ENCODE results near the gene IZUMO1.

The IZUMO1 gene

DNA sequence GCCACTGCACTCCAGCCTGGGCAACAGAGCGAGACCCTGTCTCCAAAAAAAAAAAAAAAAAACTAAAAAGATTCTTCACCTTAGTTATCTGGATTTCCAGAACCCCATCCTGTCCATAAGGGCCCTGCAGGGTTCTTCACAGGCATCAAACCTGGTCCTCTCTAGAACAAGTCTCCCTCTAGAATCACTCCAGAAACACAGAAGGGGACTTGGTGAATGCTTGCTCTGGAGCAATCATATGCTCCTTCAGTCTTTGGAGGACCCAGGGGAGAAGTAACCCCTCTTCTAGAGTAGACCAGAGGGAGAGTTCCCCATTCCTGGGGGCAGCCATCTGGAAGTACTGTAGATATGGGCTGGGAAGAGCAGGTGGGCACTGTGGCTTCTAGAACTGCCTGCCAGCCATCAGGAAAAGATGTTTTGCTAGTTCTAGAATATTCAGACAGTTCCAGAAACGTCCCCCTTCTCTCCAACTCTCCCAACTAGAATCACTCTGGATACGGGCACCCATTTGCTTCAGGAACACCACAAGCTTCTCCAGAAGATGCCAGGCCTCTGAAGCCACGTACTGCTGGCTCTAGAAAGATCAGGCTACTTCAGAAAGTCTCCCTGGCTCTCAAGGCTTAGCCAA is 3.0 kb upstream of the IZUMO1 start:
- TF ChIP-seq, protein P1, sequence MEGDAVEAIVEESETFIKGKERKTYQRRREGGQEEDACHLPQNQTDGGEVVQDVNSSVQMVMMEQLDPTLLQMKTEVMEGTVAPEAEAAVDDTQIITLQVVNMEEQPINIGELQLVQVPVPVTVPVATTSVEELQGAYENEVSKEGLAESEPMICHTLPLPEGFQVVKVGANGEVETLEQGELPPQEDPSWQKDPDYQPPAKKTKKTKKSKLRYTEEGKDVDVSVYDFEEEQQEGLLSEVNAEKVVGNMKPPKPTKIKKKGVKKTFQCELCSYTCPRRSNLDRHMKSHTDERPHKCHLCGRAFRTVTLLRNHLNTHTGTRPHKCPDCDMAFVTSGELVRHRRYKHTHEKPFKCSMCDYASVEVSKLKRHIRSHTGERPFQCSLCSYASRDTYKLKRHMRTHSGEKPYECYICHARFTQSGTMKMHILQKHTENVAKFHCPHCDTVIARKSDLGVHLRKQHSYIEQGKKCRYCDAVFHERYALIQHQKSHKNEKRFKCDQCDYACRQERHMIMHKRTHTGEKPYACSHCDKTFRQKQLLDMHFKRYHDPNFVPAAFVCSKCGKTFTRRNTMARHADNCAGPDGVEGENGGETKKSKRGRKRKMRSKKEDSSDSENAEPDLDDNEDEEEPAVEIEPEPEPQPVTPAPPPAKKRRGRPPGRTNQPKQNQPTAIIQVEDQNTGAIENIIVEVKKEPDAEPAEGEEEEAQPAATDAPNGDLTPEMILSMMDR (IDR thresholded peaks at IDR 0.05; ENCODE audit: extremely low read depth, missing control alignments) = no peak
- no peak for DNase-seq (ENCODE audit: low spot score)

DNA sequence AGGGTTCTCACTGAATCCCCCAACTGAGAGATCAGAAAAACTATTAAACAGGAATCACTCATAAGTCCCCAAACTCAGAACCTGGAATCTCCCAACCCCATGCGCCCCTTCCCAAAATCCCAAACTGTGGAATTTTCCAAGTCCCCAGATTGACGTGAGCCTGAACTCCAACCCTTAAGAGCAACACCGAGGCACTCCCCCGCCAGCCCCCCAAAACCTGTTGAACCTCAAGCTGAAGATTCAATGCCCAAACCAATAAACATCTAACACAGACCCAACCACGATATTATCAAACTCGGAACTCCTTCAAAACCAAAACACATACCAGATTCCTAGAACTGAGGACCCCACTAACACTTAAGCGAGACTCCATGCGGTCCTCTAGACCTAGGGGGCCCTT is 599 bp downstream of the IZUMO1 start:
- TF ChIP-seq, protein P1 (IDR thresholded peaks at IDR 0.05; ENCODE audit: extremely low read depth, missing control alignments) = no peak
- no peak for DNase-seq (ENCODE audit: low spot score)

DNA sequence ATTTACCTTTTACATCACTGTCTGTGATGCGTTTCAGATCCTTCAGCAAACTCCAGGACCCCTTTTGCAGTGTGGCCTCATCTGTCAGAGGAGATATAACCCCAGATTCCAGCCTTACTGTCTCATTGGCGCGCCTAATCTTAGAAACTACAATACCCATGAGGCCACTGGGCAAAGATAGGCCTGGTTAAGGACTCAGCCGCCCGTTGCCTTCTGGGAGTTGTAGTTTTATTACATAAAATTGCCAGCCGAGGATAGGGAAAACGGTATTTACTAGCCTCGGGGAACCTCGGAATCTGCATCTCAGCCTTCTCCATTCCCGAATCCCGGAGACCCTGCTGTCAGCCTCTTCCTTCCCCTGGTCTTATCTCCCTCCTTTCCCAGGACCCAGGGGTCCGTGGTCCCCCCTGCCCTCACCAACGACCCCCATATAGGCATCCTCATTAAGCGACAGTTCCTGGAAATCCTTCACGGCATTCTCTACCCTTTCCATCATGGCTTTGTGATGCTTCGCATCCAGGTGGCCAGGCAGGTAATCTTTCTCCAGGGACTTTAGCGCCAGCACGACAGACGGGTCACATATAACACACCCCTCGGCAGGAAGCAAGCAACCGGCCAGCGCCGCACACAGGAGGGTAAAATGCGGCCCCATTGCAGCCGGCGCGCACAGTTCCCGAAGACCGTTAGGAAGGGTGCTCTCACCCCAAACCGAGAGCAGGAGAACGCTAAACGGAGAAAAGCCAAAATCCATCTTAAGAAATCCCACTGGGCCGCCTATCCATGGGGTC is 1.3 kb downstream of the IZUMO1 start:
- peak; percentile 79 for DNase-seq (ENCODE audit: low spot score)
- TF ChIP-seq, protein P1 (IDR thresholded peaks at IDR 0.05; ENCODE audit: extremely low read depth, missing control alignments) = no peak

DNA sequence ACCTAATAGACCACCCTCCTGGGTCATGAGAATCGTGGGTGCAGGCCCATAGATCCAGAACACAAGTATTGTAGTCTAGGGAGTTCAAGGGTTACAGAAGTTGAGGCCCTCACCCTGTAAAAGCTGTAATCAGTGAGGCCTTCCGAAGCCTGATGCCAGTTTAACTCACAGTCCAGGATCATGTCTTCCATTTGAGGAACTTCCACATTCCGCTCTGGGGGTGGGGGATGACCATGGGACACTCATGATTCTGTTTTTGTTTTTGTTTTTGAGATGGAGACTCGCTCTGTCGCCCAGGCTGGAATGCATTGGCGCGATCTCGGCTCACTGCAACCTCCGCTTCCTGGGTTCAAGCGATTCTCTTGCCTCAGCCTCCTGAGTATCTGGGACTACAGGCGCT is 4.6 kb downstream of the IZUMO1 start:
- TF ChIP-seq, protein P1 (IDR thresholded peaks at IDR 0.05; ENCODE audit: extremely low read depth, missing control alignments) = no peak
- DNase-seq (ENCODE audit: low spot score) = no peak

DNA sequence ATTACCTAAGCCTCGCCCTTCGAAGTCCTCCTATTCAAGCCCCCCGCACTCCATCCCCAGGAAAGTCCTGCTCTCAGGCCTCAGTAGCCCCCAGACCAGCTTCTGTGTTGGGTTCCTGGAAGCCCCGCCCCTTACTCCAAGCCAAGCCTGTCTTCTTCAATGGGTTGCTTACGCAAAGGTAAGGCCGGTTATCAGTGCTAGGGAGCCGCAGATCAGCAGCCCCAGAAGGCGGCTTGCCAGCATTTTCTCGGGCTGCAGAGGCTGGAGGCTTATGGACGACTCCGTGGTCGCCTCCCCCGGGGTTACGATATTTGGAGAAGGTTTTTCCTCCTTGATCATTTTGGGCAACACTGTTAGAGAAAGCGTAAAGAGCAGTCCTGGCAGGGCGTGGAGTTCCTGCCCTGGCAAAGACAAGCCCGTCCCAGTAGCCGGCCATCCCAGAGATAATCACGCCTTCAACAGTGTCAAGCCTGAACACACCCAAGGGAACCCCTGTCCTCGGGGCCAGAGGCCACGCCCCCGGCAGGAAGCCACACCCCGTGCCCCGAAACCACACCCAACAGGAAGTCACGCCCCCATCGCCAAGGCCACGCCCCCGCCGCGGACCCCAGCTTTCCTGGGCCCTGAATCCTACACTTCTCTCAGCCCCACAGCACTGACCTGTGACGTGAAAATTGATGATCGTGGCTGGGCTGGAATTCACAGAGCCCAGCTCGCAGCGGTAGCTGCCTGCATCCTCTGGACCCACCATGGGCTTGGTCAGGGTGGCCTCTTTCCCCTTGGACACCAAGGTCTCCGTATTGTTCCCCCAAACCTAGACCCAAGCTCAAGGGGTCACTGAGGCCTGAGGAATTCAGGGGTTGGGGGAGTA is 5.3 kb downstream of the IZUMO1 start:
- peak; percentile 69 for DNase-seq (ENCODE audit: low spot score)

DNA sequence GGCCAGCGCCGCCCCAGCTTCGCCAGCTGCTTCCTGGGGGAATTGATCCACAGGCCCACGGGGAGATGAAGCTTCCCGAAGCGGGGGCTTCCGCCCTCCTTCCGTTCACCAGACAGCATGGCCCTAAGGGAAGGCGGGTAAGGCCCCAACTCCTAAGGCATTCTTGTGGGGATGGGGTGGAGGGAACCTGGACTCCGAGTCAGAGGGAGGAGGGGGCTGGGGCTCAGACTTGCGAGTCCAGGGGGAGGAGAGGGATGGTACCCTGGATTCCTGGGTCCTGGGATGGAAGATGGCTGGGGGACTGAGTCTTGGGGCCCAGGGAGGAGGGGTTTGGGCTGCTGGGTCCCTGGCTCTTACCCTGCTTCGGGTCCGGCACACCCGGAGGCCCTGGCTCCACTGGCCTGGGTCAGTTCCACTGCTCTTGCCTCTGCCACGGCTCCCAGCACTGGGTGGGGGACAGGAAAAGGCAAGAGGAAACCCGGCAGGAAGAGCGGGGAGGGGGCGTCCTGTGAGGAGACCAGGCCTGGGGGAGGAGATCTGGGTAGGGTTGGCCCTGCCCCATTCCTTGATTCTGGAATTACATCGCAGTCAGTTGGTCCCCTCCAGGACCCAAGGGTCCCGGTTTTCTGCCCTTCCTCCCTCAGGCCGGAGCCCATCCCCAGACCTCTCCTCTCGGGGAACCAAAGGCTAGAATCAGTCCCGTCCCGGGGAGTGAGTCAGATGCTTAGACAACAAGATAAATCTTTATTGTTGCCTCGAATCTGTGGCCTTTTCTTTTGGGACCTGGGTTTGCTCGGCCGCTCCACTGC is 6.3 kb downstream of the IZUMO1 start, which contains the start of gene RASIP1:
RASIP1 (minus strand) TSS at position 447 of the 809 bp plus-strand sequence; CDS start at position 119, 328 bp downstream.
- no peak for DNase-seq (ENCODE audit: low spot score)
- TF ChIP-seq, protein P1 (IDR thresholded peaks at IDR 0.05; ENCODE audit: extremely low read depth, missing control alignments) = no peak

More for the DNA sequence above, 5.3 kb downstream of the IZUMO1 start:
- TF ChIP-seq, protein P1 (IDR thresholded peaks at IDR 0.05; ENCODE audit: extremely low read depth, missing control alignments) = no peak
